Activated CD4-positive, alpha-beta T cell treated with anti-CD3 and anti-CD28 coated beads for 36 hours (primary cell): ENCODE data around the gene ATP8B4. TPM values are rescaled to one million over a fixed set of nuclear protein-coding genes. Genes with fewer than 3 reads are reported as not detected.

Experiments used
- ATAC-seq: fragments of 200-7000 bp; cut with Tn5 transposase; one replicate; pipeline ENCODE4 v1.10.0; 2021; ENCODE audit warnings: mild to moderate bottlenecking, moderate library complexity
- CTCF ChIA-PET: fragments of 350-600 bp; sonication (Branson Sonifier 250); formaldehyde crosslinking; loops from one replicate; lab custom pipeline; 2021; ENCODE audit warnings: antibody characterized with exemption; lab: Charles Lee
- POLR2A ChIA-PET: fragments of 350-600 bp; sonication (Branson Sonifier 250); formaldehyde crosslinking; loops from one replicate; lab custom pipeline; 2021; ENCODE audit warnings: antibody characterized with exemption, inconsistent platforms; lab: Charles Lee
- DNase-seq: peaks from one replicate; pipeline ENCODE4 v3.0.0-alpha.2; 2020
- H3K27ac Mint-ChIP-seq: one replicate; pipeline ENCODE4 v1.8.0; 2021; ENCODE audit warnings: mixed read lengths
- H3K27me3 Mint-ChIP-seq: one replicate; pipeline ENCODE4 v1.8.0; 2021; ENCODE audit warnings: mixed read lengths
- H3K36me3 Mint-ChIP-seq: one replicate; pipeline ENCODE4 v1.8.0; 2021; ENCODE audit warnings: low read depth, mixed read lengths
- H3K4me1 Mint-ChIP-seq: one replicate; pipeline ENCODE4 v1.8.0; 2021; ENCODE audit warnings: mixed read lengths
- H3K4me3 Mint-ChIP-seq: one replicate; pipeline ENCODE4 v1.8.0; 2021; ENCODE audit warnings: mild to moderate bottlenecking, moderate library complexity, mixed read lengths
- H3K9me3 Mint-ChIP-seq: one replicate; pipeline ENCODE4 v1.8.0; 2021; ENCODE audit warnings: low read depth, mixed read lengths
- intact Hi-C, 2 experiments: fragments of 100-400 bp; cut with DNase I in 1 of 2; cut with micrococcal nuclease in 1 of 2; formaldehyde crosslinking; loops; one replicate each; pipeline versions ENCODE4 v1.14.2 to v1.15.1; 2022 to 2024; cut with DNase I, micrococcal nuclease
- total RNA-seq, 2 experiments: library from RNA; stranded (reverse); gene quantifications; one replicate each; pipeline ENCODE4 v1.2.3, GENCODE V29; 2021

The ATP8B4 gene
- total RNA-seq, 2 experiments from 2014 or later: 5.0 to 5.1 TPM

GRCh38 chr15:49857496-49858475, 261.2 kb downstream of the ATP8B4 start:
- H3K4me3 Mint-ChIP-seq: no peak overlapping the region
- ChIA-PET CTCF (interaction anchor here (1.7 kb wide), 1 partner anchor 18 kb away, joined by 3 read pairs; no protein-coding TSS in a partner anchor), POLR2A (no interaction called here)
- H3K9me3 Mint-ChIP-seq: no peaks in the 10 kb centered on the region
- no peaks in the 10 kb centered on the region for H3K36me3 Mint-ChIP-seq
- ATAC-seq (no peak), DNase-seq (no peak)
- no peaks in the 10 kb centered on the region for H3K4me1 Mint-ChIP-seq
- intact Hi-C loops: no loop called here
- H3K27me3 Mint-ChIP-seq: peaks cover 2% of the 10 kb centered on the region
- H3K27ac Mint-ChIP-seq: no peak overlapping the region

- H3K9me3 Mint-ChIP-seq: no peaks in the 10 kb centered on the region
- no peak overlapping the region for H3K27ac Mint-ChIP-seq
- H3K36me3 Mint-ChIP-seq: no peaks in the 10 kb centered on the region
- no peak overlapping the region for H3K4me3 Mint-ChIP-seq
- ATAC-seq (no peak), DNase-seq (no peak)
- ChIA-PET POLR2A (no interaction called here), CTCF (no interaction called here)
- peaks cover 2% of the 10 kb centered on the region for H3K27me3 Mint-ChIP-seq
- intact Hi-C loops: no loop called here
- H3K4me1 Mint-ChIP-seq: no peaks in the 10 kb centered on the region
Observed at GRCh38 chr15:49855917-49856637, 263.0 kb downstream of the ATP8B4 start.

- no peaks in the 10 kb centered on the region for H3K4me1 Mint-ChIP-seq
- DNase-seq (no peak), ATAC-seq (no peak)
- no peaks in the 10 kb centered on the region for H3K36me3 Mint-ChIP-seq
- no peak overlapping the region for H3K27ac Mint-ChIP-seq
- POLR2A ChIA-PET: no interaction called here
- H3K27me3 Mint-ChIP-seq: peaks cover 7% of the 10 kb centered on the region
- intact Hi-C loops: no loop called here
- CTCF ChIA-PET: interaction anchor here (0.6 kb wide), 1 partner anchor 346 kb away, joined by 3 read pairs; no protein-coding TSS in a partner anchor
- no peak overlapping the region for H3K4me3 Mint-ChIP-seq
- peaks cover 6% of the 10 kb centered on the region for H3K9me3 Mint-ChIP-seq
Observed at GRCh38 chr15:49852756-49853155, 266.3 kb downstream of the ATP8B4 start.

GRCh38 chr15:49848807-49849206, 270.2 kb downstream of the ATP8B4 start:
- no peak overlapping the region for H3K4me3 Mint-ChIP-seq
- no peak overlapping the region for H3K27ac Mint-ChIP-seq
- H3K36me3 Mint-ChIP-seq: no peaks in the 10 kb centered on the region
- DNase-seq: no peak
- peaks cover 6% of the 10 kb centered on the region for H3K9me3 Mint-ChIP-seq
- intact Hi-C loops: no loop called here
- POLR2A ChIA-PET: no interaction called here
- no peaks in the 10 kb centered on the region for H3K4me1 Mint-ChIP-seq
- ATAC-seq: no peak
- CTCF ChIA-PET: no interaction called here
- peaks cover 6% of the 10 kb centered on the region for H3K27me3 Mint-ChIP-seq

- intact Hi-C loops: no loop called here
- H3K27me3 Mint-ChIP-seq: peaks cover 6% of the 10 kb centered on the region
- CTCF ChIA-PET: no interaction called here
Observed at GRCh38 chr15:49848282-49848724, 270.7 kb downstream of the ATP8B4 start.

GRCh38 chr15:49847423-49848281, 271.4 kb downstream of the ATP8B4 start:
- H3K4me3 Mint-ChIP-seq: no peak overlapping the region
- H3K4me1 Mint-ChIP-seq: no peaks in the 10 kb centered on the region
- intact Hi-C loops: no loop called here
- DNase-seq: no peak
- H3K36me3 Mint-ChIP-seq: no peaks in the 10 kb centered on the region
- H3K27me3 Mint-ChIP-seq: peaks cover 6% of the 10 kb centered on the region
- ATAC-seq: no peak
- CTCF ChIA-PET: interaction anchor here (1.5 kb wide), 1 partner anchor 7 kb away, joined by 4 read pairs; no protein-coding TSS in a partner anchor
- no peak overlapping the region for H3K27ac Mint-ChIP-seq
- POLR2A ChIA-PET: interaction anchor here (0.6 kb wide), 1 partner anchor 58 kb away, joined by 5 read pairs; no protein-coding TSS in a partner anchor
- H3K9me3 Mint-ChIP-seq: peaks cover 6% of the 10 kb centered on the region

More at GRCh38 chr15:49848282-49848724, 270.7 kb downstream of the ATP8B4 start:
- Mint-ChIP-seq H3K27ac (no peak overlapping the region), H3K9me3 (peaks cover 6% of the 10 kb centered on the region), H3K4me3 (no peak overlapping the region), H3K4me1 (no peaks in the 10 kb centered on the region), H3K36me3 (no peaks in the 10 kb centered on the region)
- DNase-seq: no peak
- POLR2A ChIA-PET: no interaction called here
- no peak for ATAC-seq

GRCh38 chr15:49844390-49844789, 274.6 kb downstream of the ATP8B4 start:
- no peaks in the 10 kb centered on the region for H3K36me3 Mint-ChIP-seq
- POLR2A ChIA-PET: no interaction called here
- no peaks in the 10 kb centered on the region for H3K4me1 Mint-ChIP-seq
- CTCF ChIA-PET: no interaction called here
- peaks cover 4% of the 10 kb centered on the region for H3K9me3 Mint-ChIP-seq
- no peak for DNase-seq
- intact Hi-C loops: no loop called here
- ATAC-seq: no peak
- H3K4me3 Mint-ChIP-seq: no peak overlapping the region
- H3K27ac Mint-ChIP-seq: no peak overlapping the region
- no peaks in the 10 kb centered on the region for H3K27me3 Mint-ChIP-seq

- Mint-ChIP-seq H3K36me3 (no peaks in the 10 kb centered on the region), H3K9me3 (peaks cover 4% of the 10 kb centered on the region), H3K4me1 (no peaks in the 10 kb centered on the region), H3K27me3 (no peaks in the 10 kb centered on the region), H3K27ac (no peak overlapping the region), H3K4me3 (no peak overlapping the region)
- POLR2A ChIA-PET: no interaction called here
- no peak for ATAC-seq
- no peak for DNase-seq
- intact Hi-C loops: no loop called here
- CTCF ChIA-PET: no interaction called here
Observed at GRCh38 chr15:49843725-49844124, 275.3 kb downstream of the ATP8B4 start.

GRCh38 chr15:49842031-49842730, 276.9 kb downstream of the ATP8B4 start:
- ChIA-PET POLR2A (no interaction called here), CTCF (no interaction called here)
- intact Hi-C loops: no loop called here
- Mint-ChIP-seq H3K36me3 (no peaks in the 10 kb centered on the region), H3K27me3 (no peaks in the 10 kb centered on the region), H3K4me1 (no peaks in the 10 kb centered on the region), H3K4me3 (no peak overlapping the region), H3K27ac (no peak overlapping the region), H3K9me3 (peaks cover 10% of the 10 kb centered on the region)
- DNase-seq (no peak), ATAC-seq (no peak)

GRCh38 chr15:49832511-49832910, 286.5 kb downstream of the ATP8B4 start:
- POLR2A ChIA-PET: interaction anchor here (0.6 kb wide), 1 partner anchor 49 kb away, joined by 3 read pairs; no protein-coding TSS in a partner anchor
- CTCF ChIA-PET: interaction anchor here (0.6 to 1.0 kb wide), 2 partner anchors 37 to 55 kb away, joined by 3 read pairs; no protein-coding TSS in a partner anchor
- no peaks in the 10 kb centered on the region for H3K4me1 Mint-ChIP-seq

More at GRCh38 chr15:49832511-49832910, 286.5 kb downstream of the ATP8B4 start:
- Mint-ChIP-seq H3K27me3 (peaks cover 3% of the 10 kb centered on the region), H3K36me3 (no peaks in the 10 kb centered on the region), H3K4me3 (no peak overlapping the region), H3K9me3 (peaks cover 2% of the 10 kb centered on the region), H3K27ac (no peak overlapping the region)
- no peak for ATAC-seq
- DNase-seq: peak; percentile 7
- intact Hi-C loops: no loop called here
